HL-60 (cell line): ENCODE measurements around the gene PAX5.

ENCODE experiments used
- GABPA ChIP-seq: IDR thresholded peaks from 2 replicates; pipeline ENCODE4 v1.6.1; 2012; ENCODE audit warnings: low read depth
- REST ChIP-seq: IDR thresholded peaks from 2 replicates; pipeline ENCODE4 v1.6.1; 2012; ENCODE audit warnings: low read depth; ENCODE audit not compliant: insufficient replicate concordance
- TF ChIP-seq, protein P1 (sequence below): IDR thresholded peaks from one replicate; pipeline ENCODE4 v1.5.1; 2011; ENCODE audit warnings: low read length, control low read depth, inconsistent platforms; ENCODE audit not compliant: insufficient read depth

DNA sequence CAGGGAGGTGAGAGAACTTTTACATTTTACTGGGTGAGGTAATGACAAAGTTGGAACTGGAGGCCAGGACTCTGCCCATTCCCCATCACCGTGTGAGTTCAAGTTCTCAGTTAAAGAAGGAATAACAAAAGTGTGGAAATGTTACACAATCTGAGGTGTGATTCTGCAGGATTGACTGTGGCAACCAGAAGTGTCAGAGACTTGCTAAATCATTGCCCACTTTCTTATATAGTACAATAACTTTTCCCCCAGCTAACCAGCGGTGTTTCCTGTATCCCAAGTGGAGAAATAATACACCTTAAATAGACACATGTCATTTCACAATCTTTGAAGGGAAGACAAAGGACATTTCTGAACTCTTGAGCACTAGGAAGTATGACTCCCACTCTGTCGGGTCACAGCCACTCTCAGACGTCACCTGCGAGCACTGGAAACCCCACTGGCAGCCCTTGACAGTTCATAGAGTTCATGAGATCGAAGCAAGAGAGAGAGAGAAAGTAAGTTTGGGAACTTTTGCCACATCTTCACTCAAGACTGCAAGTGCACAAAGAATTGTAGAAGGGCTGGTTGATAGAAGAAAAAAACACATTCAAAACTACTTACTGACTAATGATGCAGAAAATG lies 28.4 kb downstream of the PAX5 start:
- TF ChIP-seq, protein P1, sequence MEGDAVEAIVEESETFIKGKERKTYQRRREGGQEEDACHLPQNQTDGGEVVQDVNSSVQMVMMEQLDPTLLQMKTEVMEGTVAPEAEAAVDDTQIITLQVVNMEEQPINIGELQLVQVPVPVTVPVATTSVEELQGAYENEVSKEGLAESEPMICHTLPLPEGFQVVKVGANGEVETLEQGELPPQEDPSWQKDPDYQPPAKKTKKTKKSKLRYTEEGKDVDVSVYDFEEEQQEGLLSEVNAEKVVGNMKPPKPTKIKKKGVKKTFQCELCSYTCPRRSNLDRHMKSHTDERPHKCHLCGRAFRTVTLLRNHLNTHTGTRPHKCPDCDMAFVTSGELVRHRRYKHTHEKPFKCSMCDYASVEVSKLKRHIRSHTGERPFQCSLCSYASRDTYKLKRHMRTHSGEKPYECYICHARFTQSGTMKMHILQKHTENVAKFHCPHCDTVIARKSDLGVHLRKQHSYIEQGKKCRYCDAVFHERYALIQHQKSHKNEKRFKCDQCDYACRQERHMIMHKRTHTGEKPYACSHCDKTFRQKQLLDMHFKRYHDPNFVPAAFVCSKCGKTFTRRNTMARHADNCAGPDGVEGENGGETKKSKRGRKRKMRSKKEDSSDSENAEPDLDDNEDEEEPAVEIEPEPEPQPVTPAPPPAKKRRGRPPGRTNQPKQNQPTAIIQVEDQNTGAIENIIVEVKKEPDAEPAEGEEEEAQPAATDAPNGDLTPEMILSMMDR: no peak
- TF ChIP-seq GABPA: no peak
- no peak for TF ChIP-seq REST
